ENCODE results near the gene PPP1CB. TPM values are rescaled to one million over a fixed set of nuclear protein-coding genes. Genes with fewer than 3 reads are reported as not detected.
A peak's percentile ranks its signal among the peaks of the same experiment; 100 is the strongest.

Gene PPP1CB
- total RNA-seq, 4 donors from 2014 or later: 132 to 245 (median 192) TPM

DNA sequence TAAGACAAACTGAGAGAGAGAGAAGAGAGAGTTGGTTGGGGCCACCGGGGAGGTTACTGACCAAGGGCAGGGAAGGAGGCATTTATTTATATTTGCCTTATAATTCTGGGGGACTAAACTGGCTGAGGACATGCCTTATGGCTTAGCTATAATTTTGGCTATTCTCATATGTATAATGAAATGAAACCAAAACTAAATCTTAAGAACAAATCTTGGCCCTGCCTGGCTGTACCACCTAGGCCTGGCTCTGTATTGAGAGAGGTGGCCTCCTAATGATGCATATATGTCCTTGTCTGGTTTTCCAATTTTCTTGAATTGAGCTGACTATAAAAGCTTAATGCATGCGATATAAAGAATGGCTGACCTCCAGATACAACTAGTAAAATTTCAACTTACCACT is 3.5 kb upstream of the PPP1CB start:
- WGBS, 2 donors (ENCODE audit: low coverage in 1 of 2): 76 to 100% methylated on average over 1 to 2 of the region's 2 CpGs
- H3K27ac ChIP-seq: peak overlapping the region; percentile 14 to 99 (median 60)
- no peaks in the 10 kb centered on the region for H3K27me3 ChIP-seq
- in situ Hi-C loops (cut with MboI; ENCODE audit: low pct_ligation_motif_present in 1 of 4, low pct_unique_long_range_greater_than_20kb in 1 of 4, low sequenced_read_pairs in 3 of 4): no loop called here
- no peak overlapping the region for H3K4me3 ChIP-seq
- peaks cover 11 to 43% (median 18%) of the 10 kb centered on the region in 4 donors for H3K4me1 ChIP-seq
- intact Hi-C loops (cut with DNase I; ENCODE audit: low total_unique reads): no loop called here
- TF ChIP-seq EP300 (IDR thresholded peaks at IDR 0.05; ENCODE audit: low read depth) (no peak), POLR2A (IDR thresholded peaks at IDR 0.05) (no peak), POLR2AphosphoS5 (IDR thresholded peaks at IDR 0.05) (no peak)
- TF ChIP-seq, protein P1, sequence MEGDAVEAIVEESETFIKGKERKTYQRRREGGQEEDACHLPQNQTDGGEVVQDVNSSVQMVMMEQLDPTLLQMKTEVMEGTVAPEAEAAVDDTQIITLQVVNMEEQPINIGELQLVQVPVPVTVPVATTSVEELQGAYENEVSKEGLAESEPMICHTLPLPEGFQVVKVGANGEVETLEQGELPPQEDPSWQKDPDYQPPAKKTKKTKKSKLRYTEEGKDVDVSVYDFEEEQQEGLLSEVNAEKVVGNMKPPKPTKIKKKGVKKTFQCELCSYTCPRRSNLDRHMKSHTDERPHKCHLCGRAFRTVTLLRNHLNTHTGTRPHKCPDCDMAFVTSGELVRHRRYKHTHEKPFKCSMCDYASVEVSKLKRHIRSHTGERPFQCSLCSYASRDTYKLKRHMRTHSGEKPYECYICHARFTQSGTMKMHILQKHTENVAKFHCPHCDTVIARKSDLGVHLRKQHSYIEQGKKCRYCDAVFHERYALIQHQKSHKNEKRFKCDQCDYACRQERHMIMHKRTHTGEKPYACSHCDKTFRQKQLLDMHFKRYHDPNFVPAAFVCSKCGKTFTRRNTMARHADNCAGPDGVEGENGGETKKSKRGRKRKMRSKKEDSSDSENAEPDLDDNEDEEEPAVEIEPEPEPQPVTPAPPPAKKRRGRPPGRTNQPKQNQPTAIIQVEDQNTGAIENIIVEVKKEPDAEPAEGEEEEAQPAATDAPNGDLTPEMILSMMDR (IDR thresholded peaks at IDR 0.05): no peak
- no peak for DNase-seq
- H3K36me3 ChIP-seq: no peaks in the 10 kb centered on the region
- H3K9me3 ChIP-seq: no peaks in the 10 kb centered on the region

DNA sequence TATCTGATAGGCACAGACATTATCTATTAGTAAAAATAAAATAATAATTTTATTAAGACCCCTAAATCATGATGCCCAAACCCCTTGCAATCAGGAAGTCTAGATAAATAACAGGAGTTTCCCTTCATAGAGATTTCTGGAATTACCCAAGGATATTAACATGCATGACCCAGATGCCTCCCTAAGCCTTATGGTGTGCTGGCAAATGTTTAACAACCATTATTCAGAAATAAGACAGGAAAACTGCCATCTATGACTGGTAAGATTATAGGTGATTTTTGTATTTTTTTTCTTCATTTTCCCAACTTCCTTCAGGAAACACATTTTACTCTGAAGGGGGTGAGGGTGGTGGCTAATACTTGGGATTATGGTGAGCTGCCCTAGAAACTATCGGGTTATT is 2.7 kb upstream of the PPP1CB start:
- no peaks in the 10 kb centered on the region for H3K27me3 ChIP-seq
- intact Hi-C loops (cut with DNase I; ENCODE audit: low total_unique reads): no loop called here
- H3K36me3 ChIP-seq: no peaks in the 10 kb centered on the region
- WGBS, 2 donors (ENCODE audit: low coverage in 1 of 2): 93 to 100% methylated on average over 1 of the region's 1 CpG
- H3K9me3 ChIP-seq: no peaks in the 10 kb centered on the region
- no peak overlapping the region for H3K4me3 ChIP-seq
- in situ Hi-C loops (cut with MboI; ENCODE audit: low pct_ligation_motif_present in 1 of 4, low pct_unique_long_range_greater_than_20kb in 1 of 4, low sequenced_read_pairs in 3 of 4): no loop called here
- TF ChIP-seq, protein P1 (IDR thresholded peaks at IDR 0.05): no peak
- TF ChIP-seq POLR2A (IDR thresholded peaks at IDR 0.05) (no peak), EP300 (IDR thresholded peaks at IDR 0.05; ENCODE audit: low read depth) (no peak), POLR2AphosphoS5 (IDR thresholded peaks at IDR 0.05) (no peak)
- peaks cover 11 to 48% (median 19%) of the 10 kb centered on the region in 4 donors for H3K4me1 ChIP-seq
- H3K27ac ChIP-seq: peak overlapping the region in 3 of 4 donors; percentile 99
- DNase-seq: no peak

DNA sequence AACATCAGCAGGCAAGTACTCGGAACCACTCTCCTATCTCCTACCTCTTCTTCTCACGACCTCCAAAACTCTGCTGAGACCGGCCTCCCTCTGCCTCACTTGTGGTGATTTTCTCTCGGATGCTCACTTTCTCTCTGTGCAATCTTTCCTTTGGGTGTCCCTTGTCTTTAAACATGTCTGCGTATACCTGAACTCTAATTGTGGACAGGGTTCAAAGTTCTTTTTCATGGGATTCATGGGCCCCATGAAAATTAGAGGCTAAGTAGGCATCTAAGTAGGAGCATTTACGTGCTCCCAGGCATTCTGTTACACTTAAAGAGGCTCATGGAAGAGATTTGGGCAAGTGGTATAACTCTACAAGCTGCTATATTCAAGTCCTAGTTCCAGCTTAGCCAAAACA is 2.1 kb upstream of the PPP1CB start:
- Histone ChIP-seq H3K9me3 (no peaks in the 10 kb centered on the region), H3K36me3 (no peaks in the 10 kb centered on the region), H3K4me1 (peaks cover 11 to 54% (median 22%) of the 10 kb centered on the region in 4 donors), H3K27ac (peak overlapping the region; percentile 99), H3K4me3 (no peak overlapping the region), H3K27me3 (no peaks in the 10 kb centered on the region)
- TF ChIP-seq POLR2AphosphoS5 (IDR thresholded peaks at IDR 0.05) (no peak), POLR2A (IDR thresholded peaks at IDR 0.05) (no peak), EP300 (IDR thresholded peaks at IDR 0.05; ENCODE audit: low read depth) (no peak)
- TF ChIP-seq, protein P1 (IDR thresholded peaks at IDR 0.05): no peak
- intact Hi-C loops (cut with DNase I; ENCODE audit: low total_unique reads) (no loop called here), in situ Hi-C loops (cut with MboI; ENCODE audit: low pct_ligation_motif_present in 1 of 4, low pct_unique_long_range_greater_than_20kb in 1 of 4, low sequenced_read_pairs in 3 of 4) (no loop called here)
- no peak for DNase-seq
- WGBS, 2 donors (ENCODE audit: low coverage in 1 of 2): 93 to 94% methylated on average over 6 of the region's 6 CpGs

DNA sequence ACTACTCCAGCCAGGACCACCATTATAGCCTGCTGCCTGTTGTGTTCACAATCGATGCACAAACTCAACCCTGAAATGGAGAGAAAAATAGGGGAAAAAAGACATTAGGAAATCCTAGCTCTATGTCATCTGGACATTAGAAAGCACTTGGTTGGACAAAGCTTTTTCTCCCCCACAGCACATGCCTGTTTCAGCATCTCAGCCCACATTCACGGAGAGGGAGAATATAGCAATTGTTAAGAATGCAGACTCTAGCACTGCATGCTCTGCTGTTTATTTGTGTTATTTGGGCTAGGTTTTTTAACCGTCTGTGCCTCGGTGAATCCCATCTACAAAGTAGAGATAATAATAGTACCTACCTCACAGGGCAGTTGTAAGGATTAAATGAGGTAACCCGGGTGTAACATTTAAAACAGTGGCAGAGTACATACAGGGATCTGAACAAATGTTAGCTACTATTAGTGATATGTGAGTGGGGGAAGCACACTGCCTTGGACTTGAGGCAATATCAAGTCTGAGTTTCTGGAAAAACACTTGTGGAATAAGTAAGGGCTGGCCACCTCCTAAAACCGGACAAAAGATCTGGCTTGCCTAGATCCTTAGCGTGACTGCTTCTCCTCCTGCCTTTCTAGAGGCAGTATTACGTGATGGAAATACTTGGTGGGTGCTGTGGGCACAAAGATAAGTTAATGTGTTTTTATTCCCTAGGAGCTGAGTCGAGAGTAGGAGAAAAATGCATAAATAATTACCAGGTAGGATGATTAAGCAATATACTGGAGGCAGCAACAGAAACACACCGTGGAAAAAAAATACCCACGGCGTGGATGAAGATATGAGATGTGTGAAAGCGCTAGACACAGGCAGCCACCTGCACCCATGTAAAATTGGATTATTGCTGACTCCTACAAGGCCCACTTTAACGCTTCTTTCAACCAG is 1.0 kb upstream of the PPP1CB start:
- H3K4me1 ChIP-seq: peaks cover 11 to 64% (median 31%) of the 10 kb centered on the region in 4 donors
- no peaks in the 10 kb centered on the region for H3K9me3 ChIP-seq
- intact Hi-C loops (cut with DNase I; ENCODE audit: low total_unique reads): loop anchor here (5.0 kb wide), 1 partner anchor 88 kb away; no protein-coding TSS in a partner anchor
- in situ Hi-C loops (cut with MboI; ENCODE audit: low pct_ligation_motif_present in 1 of 4, low pct_unique_long_range_greater_than_20kb in 1 of 4, low sequenced_read_pairs in 3 of 4): loop anchor here in 3 of 4 donors (10.0 kb wide), 3 partner anchors 86 to 156 kb away; no protein-coding TSS in a partner anchor
- H3K27ac ChIP-seq: peak overlapping the region; percentile 99
- H3K36me3 ChIP-seq: no peaks in the 10 kb centered on the region
- 9 to 16% methylated on average over 11 to 14 of the region's 14 CpGs for WGBS, 2 donors (ENCODE audit: low coverage in 1 of 2)
- H3K27me3 ChIP-seq: no peaks in the 10 kb centered on the region
- H3K4me3 ChIP-seq: peak overlapping the region; percentile 62 to 97 (median 86)
- DNase-seq: peak; percentile 28
- TF ChIP-seq, protein P1 (IDR thresholded peaks at IDR 0.05): no peak
- TF ChIP-seq POLR2AphosphoS5 (IDR thresholded peaks at IDR 0.05) (no peak), EP300 (IDR thresholded peaks at IDR 0.05; ENCODE audit: low read depth) (no peak), POLR2A (IDR thresholded peaks at IDR 0.05) (no peak)

Data from transverse colon (tissue), 4 donors.